HG02678 (cell line): Measurements from ENCODE around the gene REX1BD.
A peak's percentile ranks its signal among the peaks of the same experiment; 100 is the strongest.
"Not testable (repeated sequence)": the region's sequence is repeated elsewhere in the genome, so short reads cannot be mapped to it uniquely, and the experiment has no call there.

ENCODE experiments used
- ATAC-seq: cut with Tn5 transposase; IDR thresholded peaks from one replicate; pipeline ENCODE4 v1.9.1; 2021; ENCODE audit warnings: mild to moderate bottlenecking, moderate library complexity; ENCODE audit not compliant: unreplicated experiment

The REX1BD gene

GRCh38 chr19:18588611-18589379 is at the start of gene REX1BD:
REX1BD (plus strand) TSS chr19:18588798; CDS start chr19:18588802, 4 bp downstream.
- ATAC-seq: peak; percentile 82

DNA sequence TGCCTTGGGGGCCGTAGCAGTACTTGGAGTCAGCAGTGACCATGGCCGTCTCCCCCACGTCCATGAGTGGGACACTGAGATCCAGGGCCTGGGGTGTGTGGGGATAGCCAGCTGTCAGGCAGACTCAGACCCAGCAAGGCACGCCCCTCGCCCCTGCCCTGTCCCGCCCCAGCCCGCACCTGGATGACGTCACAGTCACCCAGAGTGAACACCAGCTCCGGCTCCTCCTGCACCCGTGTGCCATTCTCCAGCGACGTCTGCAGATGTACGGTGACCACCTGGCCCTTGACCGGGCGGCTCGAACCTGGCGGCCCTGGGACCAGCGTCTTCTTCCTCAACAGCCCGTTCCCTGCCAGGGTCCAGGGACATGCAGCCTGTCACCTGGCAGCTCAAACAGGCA is 49.2 kb upstream of the REX1BD start:
- ATAC-seq: no peak

GRCh38 chr19:18540200-18540599 is 48.4 kb upstream of the REX1BD start:
- ATAC-seq: not testable (repeated sequence)

DNA sequence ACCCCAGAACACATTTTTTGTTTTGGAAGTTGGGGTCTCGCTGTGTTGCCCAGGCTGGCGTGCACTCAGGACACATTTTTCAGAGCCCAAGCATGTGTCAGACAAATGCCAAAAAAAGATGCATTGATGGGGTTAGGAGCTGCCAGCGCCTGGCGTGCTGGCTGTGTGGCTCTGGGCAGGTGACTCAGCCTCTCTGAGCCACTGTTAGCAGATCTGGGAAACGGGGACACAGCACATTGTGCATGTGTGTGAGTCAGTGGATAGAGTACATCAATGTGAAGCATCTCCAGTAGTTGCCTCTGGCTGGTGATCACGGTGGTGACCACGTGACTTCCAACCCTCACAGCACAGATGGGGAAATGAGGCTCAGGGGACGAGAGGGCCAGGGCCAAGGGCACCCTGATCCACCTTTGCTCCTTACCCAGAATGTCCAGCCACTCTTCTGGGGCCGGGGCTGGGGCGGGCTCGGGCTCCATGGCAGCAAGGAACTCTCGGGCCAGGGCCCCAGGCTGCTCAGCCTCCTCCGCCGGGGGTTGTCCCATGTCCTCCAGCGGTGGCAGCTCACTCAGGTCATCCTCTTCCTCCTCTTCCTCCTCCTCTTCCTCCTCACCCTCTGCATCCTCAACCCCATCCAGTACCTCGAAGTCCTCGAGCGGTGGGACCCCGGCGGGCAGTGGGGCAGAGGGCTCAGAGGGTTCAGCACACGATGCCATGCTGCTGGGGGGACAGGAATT is 47.2 kb upstream of the REX1BD start:
- no peak for ATAC-seq

- no peak for ATAC-seq
Measured at GRCh38 chr19:18541992-18542940, 46.3 kb upstream of the REX1BD start.

DNA sequence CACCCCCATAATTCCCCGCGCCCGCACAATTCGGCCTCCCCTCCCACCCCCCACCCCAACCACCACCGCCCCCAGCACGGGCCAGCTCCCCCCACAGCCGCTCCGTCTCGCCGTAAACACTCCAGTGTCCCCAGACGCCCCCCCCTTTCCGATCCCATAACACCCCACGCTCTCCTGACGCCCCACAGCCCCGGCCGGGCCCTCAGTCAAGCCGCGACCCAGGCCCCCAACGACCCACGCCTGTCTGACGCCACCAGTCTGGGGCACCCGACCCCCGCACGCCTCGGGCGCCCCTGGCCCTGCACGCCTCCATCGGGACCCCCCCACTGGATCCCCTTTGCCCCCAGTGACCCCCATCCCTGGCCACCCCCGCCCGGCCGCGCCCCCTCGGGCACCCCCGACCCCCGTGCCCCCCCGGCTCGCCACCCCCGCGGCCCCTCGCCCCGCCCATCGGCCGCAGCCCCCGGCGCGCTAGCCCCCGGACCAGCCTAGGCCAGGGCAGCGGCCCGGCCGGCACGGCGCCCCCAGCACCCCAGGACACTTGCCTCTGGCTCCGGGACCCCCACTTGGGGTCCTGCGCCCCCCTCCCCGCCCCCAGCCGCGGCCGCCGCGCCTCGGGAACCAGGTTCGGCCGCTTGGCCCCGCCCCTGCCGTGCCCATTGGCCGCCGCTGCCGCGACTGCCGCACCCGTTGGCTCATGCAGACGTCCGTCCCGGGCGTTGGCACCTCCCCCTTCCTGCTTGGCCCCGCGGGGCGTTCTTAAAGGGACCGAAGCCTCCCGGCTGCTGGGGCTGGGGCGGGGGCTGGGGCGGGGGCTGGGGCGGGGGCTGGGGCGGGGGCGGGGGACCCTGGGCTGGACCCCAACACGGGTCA is 45.4 kb upstream of the REX1BD start, which contains the start of gene FKBP8:
TSS of gene FKBP8 (minus strand) at position 633 of the 873 bp plus-strand sequence. CDS start 1,603 bp downstream, outside the sequence.
- ATAC-seq: peak; percentile 97

DNA sequence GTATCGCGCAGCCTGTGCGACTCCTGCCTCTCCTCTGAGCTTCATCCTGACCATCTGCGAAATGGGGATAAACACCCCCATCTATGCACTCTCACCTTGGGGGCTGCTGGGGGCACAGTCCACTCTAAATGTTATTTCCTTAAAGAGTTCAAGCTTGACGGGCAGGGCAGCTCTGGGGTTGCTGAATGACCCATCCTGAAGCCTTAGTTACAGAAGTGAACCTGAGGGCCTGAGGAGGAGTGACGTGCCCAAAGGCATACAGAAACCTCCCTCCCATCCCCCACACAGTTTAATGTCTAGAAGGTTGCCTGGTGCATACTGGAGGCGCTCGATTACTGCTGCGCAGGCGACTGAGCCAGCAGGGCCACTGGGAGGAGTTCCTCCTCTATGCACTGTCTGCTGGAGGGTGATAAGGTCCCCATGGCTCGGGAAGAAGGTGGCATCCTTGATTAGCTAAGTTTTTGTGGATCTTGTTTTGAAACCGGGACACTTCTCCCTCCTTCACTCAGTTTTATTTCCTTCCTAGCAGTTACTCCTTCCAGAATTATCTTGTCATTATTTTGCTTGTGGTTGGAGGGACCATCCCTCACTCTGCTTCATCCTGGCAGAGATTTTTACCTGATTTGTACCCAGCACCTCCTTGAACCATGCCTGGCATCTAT is 44.7 kb upstream of the REX1BD start:
- peak; percentile 41 for ATAC-seq

DNA sequence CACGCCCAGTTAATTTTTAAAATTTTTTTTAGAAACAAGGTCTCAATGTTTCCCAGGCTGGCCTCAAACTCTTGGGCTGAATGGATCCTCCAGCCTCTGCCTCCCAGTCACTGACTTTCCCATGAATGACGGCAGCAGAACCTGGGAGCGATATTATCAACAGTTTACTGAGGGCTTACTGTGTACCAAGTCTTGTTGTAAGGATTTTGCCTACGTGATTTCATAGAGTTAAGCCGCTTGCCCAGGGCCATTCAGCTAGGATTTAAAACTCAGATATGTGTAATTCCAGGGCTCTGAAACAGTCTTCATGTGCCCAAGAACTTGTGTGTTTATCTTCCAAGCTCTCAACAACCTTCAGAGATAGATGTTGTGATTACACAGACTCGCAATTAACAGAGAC is 37.0 kb upstream of the REX1BD start:
- ATAC-seq: no peak

DNA sequence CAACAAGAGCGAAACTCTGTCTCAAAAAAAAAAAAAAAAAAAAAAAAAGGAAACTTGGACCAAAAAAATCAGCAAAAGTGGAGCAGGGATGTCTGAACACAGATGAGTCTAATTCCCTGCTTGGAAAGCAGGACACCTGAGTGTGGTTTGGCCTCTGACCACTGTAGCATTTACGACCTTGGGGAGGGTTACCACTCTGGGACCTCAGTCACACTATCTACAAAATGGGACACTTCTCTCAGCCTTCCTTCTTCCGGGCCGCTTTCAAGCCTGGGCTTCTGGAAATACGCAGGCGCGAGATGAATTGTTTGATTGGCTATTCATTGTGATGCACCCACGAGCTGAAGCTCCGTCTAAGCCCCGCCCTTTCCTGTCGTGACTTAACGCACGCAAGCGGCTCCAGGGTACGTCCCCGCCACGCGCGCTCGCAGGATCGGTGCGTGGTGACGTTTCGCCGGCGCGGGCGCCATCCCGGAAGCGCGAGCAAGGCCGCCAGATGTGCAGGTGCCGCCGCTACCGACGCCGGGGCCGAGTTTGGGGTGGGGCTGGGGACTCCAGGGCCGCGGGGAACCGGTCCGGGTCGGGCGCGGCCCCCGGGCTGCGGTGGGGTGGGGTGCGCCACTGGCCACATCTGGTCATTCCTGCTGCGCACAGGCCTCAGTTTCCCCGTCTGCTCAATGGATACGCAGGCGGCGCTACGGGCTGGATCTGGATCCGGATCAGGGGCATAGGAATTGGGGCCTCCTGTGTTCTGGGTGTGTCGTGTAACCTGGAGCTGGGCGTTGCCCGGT is 31.0 kb upstream of the REX1BD start, which contains the start of gene KXD1:
TSS of gene KXD1 (plus strand) at position 460 of the 791 bp plus-strand sequence. CDS start 4,187 bp downstream, outside the sequence.
- ATAC-seq: peak; percentile 96

DNA sequence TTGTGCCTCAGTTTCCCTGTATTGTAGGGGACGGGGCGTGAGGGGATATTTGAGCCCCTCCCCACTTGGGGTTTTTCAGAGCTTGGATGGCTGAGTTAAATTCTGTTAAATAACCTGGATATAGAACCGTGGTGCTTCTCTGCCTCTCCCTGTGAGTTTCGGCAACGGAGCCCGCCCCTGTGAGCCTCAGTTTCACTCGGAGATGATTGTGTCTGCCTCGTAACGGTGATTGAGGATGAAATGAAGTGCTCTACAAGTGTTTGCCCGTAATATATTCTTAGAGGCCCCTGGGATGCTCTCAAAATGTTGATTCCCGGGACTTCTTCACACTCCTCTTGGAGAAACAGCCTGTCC is 30.4 kb upstream of the REX1BD start:
- no peak for ATAC-seq

- ATAC-seq: no peak
Measured at GRCh38 chr19:18558604-18559003, 30.0 kb upstream of the REX1BD start.

GRCh38 chr19:18559685-18560084 is 28.9 kb upstream of the REX1BD start:
- no peak for ATAC-seq

GRCh38 chr19:18562086-18562485 is 26.5 kb upstream of the REX1BD start:
- no peak for ATAC-seq

GRCh38 chr19:18566953-18567352 is 21.6 kb upstream of the REX1BD start:
- ATAC-seq: no peak

DNA sequence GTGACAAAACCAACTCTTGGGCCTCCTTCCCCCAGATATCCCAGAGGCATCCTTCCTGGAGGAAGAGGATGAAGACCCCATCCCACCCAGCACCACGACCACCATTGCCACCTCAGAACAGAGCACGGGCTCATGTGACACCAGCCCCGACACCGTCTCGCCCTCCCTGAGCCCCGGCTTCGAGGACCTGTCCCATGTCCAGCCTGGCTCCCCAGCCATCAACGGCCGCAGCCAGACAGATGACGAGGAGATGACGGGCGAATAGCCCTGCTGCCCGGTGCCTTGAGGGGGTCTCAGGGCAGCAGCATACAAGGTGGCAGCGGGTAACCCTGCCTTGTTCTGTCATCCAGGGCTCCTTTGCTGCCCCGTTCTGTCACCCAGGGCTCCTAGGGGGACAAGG is 20.2 kb upstream of the REX1BD start:
- ATAC-seq: no peak

DNA sequence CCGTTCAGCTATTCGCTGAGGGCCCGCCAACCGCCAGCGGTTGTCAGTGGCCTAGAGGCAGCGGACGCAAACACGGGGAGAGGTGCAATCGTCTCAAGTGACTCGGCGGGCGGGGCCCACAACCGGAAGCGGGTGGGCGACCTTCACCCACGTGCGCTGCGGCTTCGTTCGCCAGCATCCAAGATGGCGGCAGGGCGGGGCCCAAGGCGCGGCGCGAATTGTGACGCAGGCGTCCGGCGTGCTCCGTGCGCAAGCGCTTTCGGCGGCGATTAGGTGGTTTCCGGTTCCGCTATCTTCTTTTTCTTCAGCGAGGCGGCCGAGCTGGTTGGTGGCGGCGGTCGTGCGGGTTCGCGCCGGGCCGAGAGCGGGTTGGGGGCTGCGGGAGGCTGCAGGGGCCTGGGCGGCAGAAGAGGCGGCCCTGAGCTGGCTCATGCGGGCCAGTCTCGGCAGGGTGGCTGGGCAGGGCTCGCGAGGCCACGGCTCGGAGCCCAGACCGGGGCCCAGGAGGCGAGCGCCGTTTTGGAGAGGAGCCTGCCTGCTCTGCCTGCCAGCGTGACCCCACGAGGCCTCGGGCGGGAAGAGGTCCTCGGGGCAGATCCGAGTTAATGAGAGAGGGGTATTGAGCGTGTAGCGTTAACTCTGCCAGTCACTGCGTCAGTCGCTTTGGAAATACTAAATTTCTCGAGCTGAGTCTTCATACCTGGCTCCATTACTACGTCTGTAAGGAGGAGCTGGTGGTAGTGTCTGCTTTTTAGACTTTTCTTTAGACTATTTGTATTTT is 16.8 kb upstream of the REX1BD start, which contains the start of gene UBA52:
TSS of gene UBA52 (plus strand) at position 294 of the 781 bp plus-strand sequence. CDS start 1,444 bp downstream, outside the sequence.
- peak; percentile 95 for ATAC-seq

DNA sequence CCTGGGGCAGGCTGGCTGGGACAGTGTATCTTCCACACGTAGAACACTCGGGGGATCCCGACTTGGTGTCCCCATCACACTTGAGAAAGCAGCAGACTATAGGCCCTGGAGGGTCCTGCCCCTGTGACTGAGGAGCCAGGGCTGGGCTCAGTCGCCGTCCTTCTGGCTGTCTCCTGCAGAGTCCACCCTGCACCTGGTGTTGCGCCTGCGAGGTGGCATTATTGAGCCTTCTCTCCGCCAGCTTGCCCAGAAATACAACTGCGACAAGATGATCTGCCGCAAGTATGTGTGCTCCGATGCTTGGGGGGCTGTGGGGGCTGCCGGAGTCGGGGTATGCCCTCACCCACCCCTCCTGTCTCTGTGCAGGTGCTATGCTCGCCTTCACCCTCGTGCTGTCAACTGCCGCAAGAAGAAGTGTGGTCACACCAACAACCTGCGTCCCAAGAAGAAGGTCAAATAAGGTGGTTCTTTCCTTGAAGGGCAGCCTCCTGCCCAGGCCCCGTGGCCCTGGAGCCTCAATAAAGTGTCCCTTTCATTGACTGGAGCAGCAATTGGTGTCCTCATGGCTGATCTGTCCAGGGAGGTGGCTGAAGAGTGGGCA is 13.8 kb upstream of the REX1BD start:
- ATAC-seq: no peak
